Nephron (organoid): ENCODE results near the gene CERS5.

ENCODE experiments used
- H3K27ac Mint-ChIP-seq, 3 experiments: 2 replicates each; pipeline ENCODE4 v1.8.0; 2020; ENCODE audit warnings: mixed read lengths in 3 of 3, mild to moderate bottlenecking in 2 of 3, moderate library complexity in 1 of 3
- H3K27me3 Mint-ChIP-seq: 2 replicates; pipeline ENCODE4 v1.8.0; 2021; ENCODE audit warnings: low read depth, mild to moderate bottlenecking, moderate library complexity, mixed read lengths
- H3K36me3 Mint-ChIP-seq: 2 replicates; pipeline ENCODE4 v1.8.0; 2020; ENCODE audit warnings: low read depth, mixed read lengths
- H3K4me1 Mint-ChIP-seq: 2 replicates; pipeline ENCODE4 v1.8.0; 2020; ENCODE audit warnings: mixed read lengths
- H3K4me3 Mint-ChIP-seq, 3 experiments: 2 replicates each; pipeline ENCODE4 v1.8.0; 2020; ENCODE audit warnings: mild to moderate bottlenecking in 3 of 3, mixed read lengths in 3 of 3, moderate library complexity in 2 of 3
- H3K9me3 Mint-ChIP-seq: 2 replicates; pipeline ENCODE4 v1.8.0; 2020; ENCODE audit warnings: mixed read lengths
- CTCF ChIP-seq, 3 experiments: fragments of 200-600 bp; sonication (generic); IDR thresholded peaks; one replicate each; pipeline ENCODE4 v1.5.0; 2021; ENCODE audit warnings: antibody characterized with exemption in 3 of 3; ENCODE audit not compliant: unreplicated experiment in 3 of 3

CERS5 gene

GRCh38 chr12:50181691-50182090, 14.5 kb upstream of the CERS5 start:
- Mint-ChIP-seq H3K36me3 (peaks cover 28% of the 10 kb centered on the region), H3K27me3 (no peaks in the 10 kb centered on the region), H3K9me3 (no peaks in the 10 kb centered on the region), H3K4me1 (peaks cover 26% of the 10 kb centered on the region), H3K4me3 (no peak overlapping the region), H3K27ac (peak overlapping the region in 1 of 3 experiments; percentile 53)
- no peak for TF ChIP-seq CTCF (IDR thresholded peaks at IDR 0.05; ENCODE audit: unreplicated experiment in 3 of 3)

DNA sequence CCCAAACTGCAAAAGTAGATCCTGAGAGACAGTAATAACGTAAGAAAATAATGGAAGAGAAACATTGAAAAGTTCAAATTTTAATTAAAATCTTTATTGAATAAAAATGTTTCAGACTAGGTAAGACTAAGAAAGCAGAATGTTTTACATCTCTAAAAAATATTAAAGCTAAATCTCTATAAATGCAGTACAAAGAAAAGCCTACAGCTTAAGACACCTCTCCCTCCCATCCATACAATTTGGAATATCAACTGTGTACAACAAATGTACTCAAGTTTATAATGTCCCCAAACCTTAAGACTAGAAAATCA, 8.5 kb upstream of the CERS5 start:
- peaks cover 24% of the 10 kb centered on the region for H3K36me3 Mint-ChIP-seq
- peaks cover 5% of the 10 kb centered on the region for H3K4me1 Mint-ChIP-seq
- H3K4me3 Mint-ChIP-seq: no peak overlapping the region
- H3K27ac Mint-ChIP-seq: peak overlapping the region; percentile 8 to 52 (median 25)
- no peaks in the 10 kb centered on the region for H3K9me3 Mint-ChIP-seq
- no peaks in the 10 kb centered on the region for H3K27me3 Mint-ChIP-seq
- TF ChIP-seq CTCF (IDR thresholded peaks at IDR 0.05; ENCODE audit: unreplicated experiment in 3 of 3): no peak

DNA sequence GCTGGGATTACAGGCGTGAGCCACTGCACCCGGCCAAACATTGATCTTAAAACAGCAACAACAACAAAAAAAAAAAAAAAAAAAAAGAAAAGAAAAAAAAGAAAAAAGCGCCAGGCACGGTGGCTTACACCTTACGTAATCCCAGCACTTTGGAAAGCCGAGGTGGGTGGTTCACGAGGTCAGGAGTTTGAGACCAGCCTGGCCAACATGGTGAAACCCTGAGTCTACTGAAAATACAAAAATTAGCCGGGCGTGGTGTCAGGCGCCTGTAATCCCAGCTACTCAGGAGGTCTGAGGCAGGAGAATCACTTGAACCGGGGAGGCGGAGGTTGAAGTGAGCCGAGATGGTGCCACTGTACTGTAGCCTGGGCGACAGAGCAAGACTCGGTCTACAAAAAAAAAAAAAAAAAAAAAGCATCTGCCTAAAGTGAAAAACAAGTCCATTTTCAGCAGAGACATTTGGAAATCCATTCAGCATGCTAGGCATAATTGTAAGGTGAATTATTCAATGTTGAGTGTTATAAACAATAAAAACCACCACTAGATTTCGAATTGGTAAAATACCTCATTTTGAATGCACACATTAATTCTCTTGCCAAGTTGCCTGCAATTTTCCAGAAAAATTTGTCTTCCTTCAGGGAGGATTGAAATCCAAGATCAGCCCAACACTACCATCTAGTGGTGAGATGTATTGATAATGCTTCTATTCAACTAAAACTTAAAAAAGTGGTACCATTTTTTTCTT, 8.0 kb upstream of the CERS5 start:
- Mint-ChIP-seq H3K9me3 (peaks cover 5% of the 10 kb centered on the region), H3K27me3 (no peaks in the 10 kb centered on the region), H3K27ac (peak overlapping the region; percentile 8 to 52 (median 25)), H3K36me3 (peaks cover 27% of the 10 kb centered on the region), H3K4me1 (peaks cover 9% of the 10 kb centered on the region), H3K4me3 (no peak overlapping the region)
- TF ChIP-seq CTCF (IDR thresholded peaks at IDR 0.05; ENCODE audit: unreplicated experiment in 3 of 3): peak; percentile 64 to 87 (median 72)

- TF ChIP-seq CTCF (IDR thresholded peaks at IDR 0.05; ENCODE audit: unreplicated experiment in 3 of 3): no peak
- H3K4me3 Mint-ChIP-seq: peak overlapping the region; percentile 93 to 98 (median 94)
- H3K36me3 Mint-ChIP-seq: peaks cover 8% of the 10 kb centered on the region
- H3K27me3 Mint-ChIP-seq: no peaks in the 10 kb centered on the region
- H3K27ac Mint-ChIP-seq: peak overlapping the region; percentile 99
- H3K4me1 Mint-ChIP-seq: peaks cover 32% of the 10 kb centered on the region
- peaks cover 7% of the 10 kb centered on the region for H3K9me3 Mint-ChIP-seq
Measured at GRCh38 chr12:50166799-50167048, 445 bp downstream of the CERS5 start.

- no peak for TF ChIP-seq CTCF (IDR thresholded peaks at IDR 0.05; ENCODE audit: unreplicated experiment in 3 of 3)
- Mint-ChIP-seq H3K36me3 (peaks cover 3% of the 10 kb centered on the region), H3K27ac (peak overlapping the region in 2 of 3 experiments; percentile 48 to 88), H3K4me3 (peak overlapping the region; percentile 93 to 98 (median 94)), H3K4me1 (peaks cover 26% of the 10 kb centered on the region), H3K9me3 (peaks cover under 1% of the 10 kb centered on the region), H3K27me3 (no peaks in the 10 kb centered on the region)
Measured at GRCh38 chr12:50164963-50165362, 2.2 kb downstream of the CERS5 start.

DNA sequence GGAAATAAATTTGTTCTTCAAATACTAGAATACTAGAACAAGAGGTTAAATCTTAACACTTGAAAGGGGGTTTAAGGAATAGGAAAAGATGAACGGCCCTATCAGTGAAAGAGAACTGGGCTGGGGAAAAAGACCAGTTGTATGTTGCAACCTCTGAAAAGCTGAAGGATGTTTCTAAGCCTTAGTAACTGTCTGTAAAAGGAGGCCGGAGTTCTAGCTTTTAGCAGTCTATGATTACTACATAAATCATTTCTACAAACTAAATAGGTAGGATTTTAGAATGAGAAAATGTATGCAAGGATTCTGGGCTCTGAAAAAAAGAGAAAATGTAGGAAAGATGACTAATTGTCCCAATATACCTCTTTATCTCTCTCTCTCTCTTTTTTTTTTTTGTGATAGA, 4.9 kb downstream of the CERS5 start:
- Mint-ChIP-seq H3K4me3 (no peak overlapping the region), H3K4me1 (peaks cover 19% of the 10 kb centered on the region), H3K36me3 (peaks cover 15% of the 10 kb centered on the region), H3K27ac (no peak overlapping the region), H3K27me3 (no peaks in the 10 kb centered on the region), H3K9me3 (no peaks in the 10 kb centered on the region)
- TF ChIP-seq CTCF (IDR thresholded peaks at IDR 0.05; ENCODE audit: unreplicated experiment in 3 of 3): no peak
